GM13976 (cell line): ENCODE data around the gene BRF1.

Source experiments
- DNase-seq: peaks from one replicate; pipeline ENCODE4 v3.0.0; 2012; ENCODE audit warnings: low spot score
- in situ Hi-C: fragments of 300-500 bp; cut with MboI; formaldehyde crosslinking; loops from one replicate; pipeline ENCODE4 v1.12.0; 2022; ENCODE audit warnings: low sequenced_read_pairs, mixed read lengths, inconsistent platforms; ENCODE audit not compliant: unreplicated experiment
- TF ChIP-seq, protein P1 (sequence below): IDR thresholded peaks from 2 replicates; pipeline ENCODE4 v1.5.1; 2012; ENCODE audit warnings: borderline replicate concordance, mild to moderate bottlenecking; ENCODE audit not compliant: insufficient read depth; ENCODE audit errors: extremely low read depth, missing control alignments, control extremely low read depth

Gene BRF1

DNA sequence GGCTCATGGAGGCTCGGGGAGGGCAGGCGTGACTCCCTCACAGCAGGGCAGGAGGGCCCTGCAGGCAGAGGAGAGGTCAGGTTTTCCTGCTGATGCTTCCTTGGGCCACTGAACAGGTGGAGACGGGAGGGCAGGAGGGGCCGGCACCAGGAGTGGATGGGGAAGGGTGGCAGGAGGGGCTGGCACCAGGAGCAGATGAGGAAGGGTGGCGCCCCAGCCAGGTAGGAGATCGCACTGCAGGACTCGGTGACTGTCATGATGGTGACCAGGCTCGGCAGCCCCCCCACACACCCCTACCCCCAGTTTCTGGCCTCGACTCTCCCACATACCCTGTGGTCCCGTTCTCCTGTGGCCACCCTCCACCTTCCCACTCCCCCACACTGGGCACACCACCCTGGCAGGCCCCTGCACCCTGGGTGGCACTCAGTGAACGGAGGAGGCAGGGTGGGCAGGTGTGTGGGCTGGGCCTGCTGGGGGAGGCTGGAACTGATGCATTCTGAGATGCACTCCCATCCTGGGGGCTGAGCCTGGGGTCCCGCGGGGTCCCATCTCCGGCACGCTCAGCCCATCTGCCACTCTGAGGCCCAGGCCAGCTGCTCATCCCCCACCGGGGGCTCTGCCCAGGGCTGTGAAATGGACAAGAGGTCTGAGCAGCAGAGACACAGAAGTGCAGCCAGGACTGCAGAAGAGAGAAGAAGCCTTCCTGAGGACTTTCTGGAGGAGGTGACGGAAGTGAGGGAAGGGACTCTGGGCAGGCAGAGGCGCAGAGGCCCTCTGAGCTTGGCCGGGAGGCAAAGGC lies 122.5 kb downstream of the BRF1 start:
- TF ChIP-seq, protein P1, sequence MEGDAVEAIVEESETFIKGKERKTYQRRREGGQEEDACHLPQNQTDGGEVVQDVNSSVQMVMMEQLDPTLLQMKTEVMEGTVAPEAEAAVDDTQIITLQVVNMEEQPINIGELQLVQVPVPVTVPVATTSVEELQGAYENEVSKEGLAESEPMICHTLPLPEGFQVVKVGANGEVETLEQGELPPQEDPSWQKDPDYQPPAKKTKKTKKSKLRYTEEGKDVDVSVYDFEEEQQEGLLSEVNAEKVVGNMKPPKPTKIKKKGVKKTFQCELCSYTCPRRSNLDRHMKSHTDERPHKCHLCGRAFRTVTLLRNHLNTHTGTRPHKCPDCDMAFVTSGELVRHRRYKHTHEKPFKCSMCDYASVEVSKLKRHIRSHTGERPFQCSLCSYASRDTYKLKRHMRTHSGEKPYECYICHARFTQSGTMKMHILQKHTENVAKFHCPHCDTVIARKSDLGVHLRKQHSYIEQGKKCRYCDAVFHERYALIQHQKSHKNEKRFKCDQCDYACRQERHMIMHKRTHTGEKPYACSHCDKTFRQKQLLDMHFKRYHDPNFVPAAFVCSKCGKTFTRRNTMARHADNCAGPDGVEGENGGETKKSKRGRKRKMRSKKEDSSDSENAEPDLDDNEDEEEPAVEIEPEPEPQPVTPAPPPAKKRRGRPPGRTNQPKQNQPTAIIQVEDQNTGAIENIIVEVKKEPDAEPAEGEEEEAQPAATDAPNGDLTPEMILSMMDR = no peak
- DNase-seq = no peak
- in situ Hi-C loops = no loop called here

- no peak for DNase-seq
- TF ChIP-seq, protein P1 = no peak
- in situ Hi-C loops = no loop called here
Observed at GRCh38 chr14:105177082-105177481, 123.7 kb downstream of the BRF1 start.

DNA sequence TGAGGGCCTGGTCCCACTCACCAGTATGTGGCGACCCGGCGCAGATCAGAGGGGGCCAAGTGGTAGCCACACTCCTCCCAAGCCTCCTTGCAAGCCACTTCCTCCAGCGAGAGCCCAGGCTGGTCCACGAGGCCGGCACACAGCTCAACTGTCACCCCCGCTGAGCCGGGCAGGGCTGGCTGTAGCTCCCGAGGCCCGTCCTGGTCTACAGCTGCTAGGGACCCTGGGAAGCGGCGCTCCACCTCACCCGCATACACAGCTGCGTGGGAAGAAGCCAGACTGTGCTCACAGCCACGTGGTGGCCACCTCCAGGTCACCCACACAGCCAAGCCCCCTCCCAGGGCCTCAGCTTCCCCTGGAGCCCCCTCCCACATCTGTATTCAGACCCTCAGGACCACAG lies 124.3 kb downstream of the BRF1 start:
- in situ Hi-C loops = no loop called here
- TF ChIP-seq, protein P1 = no peak
- no peak for DNase-seq

DNA sequence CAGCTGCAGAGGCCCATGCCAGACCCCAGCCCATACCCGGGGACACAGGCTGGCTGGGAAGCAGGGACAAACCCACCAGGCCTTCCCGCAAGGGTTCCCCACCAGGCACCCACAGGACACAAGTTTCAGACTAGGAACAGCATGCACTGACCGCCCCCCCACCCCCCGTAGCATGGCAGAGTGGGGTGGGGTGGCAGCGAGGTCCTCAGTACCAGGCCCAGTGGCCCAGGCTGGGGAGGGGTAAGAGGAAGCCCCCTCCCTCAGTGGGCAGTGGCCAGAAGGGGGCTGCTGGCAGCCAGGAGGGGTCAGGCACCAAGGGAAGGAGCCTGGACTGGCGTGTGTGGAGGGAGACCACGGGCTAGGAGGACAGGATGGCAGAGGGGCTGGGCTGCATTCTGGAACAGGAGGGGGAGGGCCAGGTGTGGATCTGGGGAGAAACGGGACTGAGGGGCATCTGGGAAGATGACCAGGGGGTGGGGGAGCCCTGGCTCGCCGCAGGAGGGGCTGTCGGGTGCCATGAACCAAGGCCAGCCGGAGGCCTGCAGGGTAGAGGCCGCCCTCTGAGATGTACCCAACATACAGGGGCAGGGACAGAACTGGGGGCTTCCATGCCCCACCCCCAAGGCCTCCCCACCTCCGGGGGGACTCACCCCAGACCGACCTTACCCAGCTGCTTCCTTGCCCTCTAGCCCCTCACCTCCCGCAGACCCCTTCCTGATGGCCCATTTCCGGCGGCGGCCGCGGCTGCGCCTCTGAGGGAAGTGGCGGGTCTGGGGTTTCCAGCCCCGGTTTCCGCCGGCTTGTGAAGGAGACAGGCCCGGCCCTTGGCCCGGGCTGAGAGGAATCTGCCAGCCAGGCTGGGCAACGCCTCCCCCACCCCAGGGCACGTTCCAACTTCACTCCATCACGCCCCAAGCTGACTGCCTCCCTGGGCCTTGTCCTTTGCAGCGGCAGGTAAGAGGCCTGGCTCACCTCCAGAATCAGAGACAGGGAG lies 126.6 kb downstream of the BRF1 start:
- no peak for DNase-seq
- TF ChIP-seq, protein P1 = no peak
- in situ Hi-C loops = no loop called here

- TF ChIP-seq, protein P1 = no peak
- in situ Hi-C loops = no loop called here
Observed at GRCh38 chr14:105173145-105173544, 127.7 kb downstream of the BRF1 start.

GRCh38 chr14:105172476-105172875 lies 128.3 kb downstream of the BRF1 start:
- no peak for DNase-seq
- TF ChIP-seq, protein P1 = no peak
- in situ Hi-C loops = no loop called here

More at GRCh38 chr14:105173145-105173544, 127.7 kb downstream of the BRF1 start:
- DNase-seq = no peak
